AG04450 (cell line): ENCODE measurements around the gene GMDS. TPM values are rescaled to one million over a fixed set of nuclear protein-coding genes. Genes with fewer than 3 reads are reported as not detected.

Source experiments
- CTCF ChIA-PET: fragments of 300-600, 350-600 bp; formaldehyde crosslinking; extraction: SDS; loops from one replicate; lab custom pipeline; 2022; ENCODE audit warnings: antibody characterized with exemption, inconsistent platforms; lab: Charles Lee
- POLR2A ChIA-PET: fragments of 350-600 bp; formaldehyde crosslinking; extraction: SDS; loops from one replicate; lab custom pipeline; 2021; ENCODE audit warnings: antibody characterized with exemption, inconsistent platforms; lab: Yijun Ruan, JAX
- DNase-seq: peaks from one replicate; pipeline ENCODE4 v3.0.0-alpha.2; 2011; ENCODE audit warnings: low read depth, low spot score
- H3K27ac ChIP-seq: one replicate; pipeline ENCODE4 v1.5.1; 2012; ENCODE audit warnings: low read depth, low read length, control low read depth
- H3K27me3 ChIP-seq: one replicate; pipeline ENCODE4 v1.6.0; 2012; ENCODE audit warnings: low read length; ENCODE audit not compliant: control insufficient read depth, insufficient read depth
- H3K4me3 ChIP-seq: 2 replicates; pipeline ENCODE4 v1.5.1; 2011; ENCODE audit warnings: mild to moderate bottlenecking, low read depth, low read length, control low read depth
- H3K9me3 ChIP-seq: 2 replicates; pipeline ENCODE4 v1.5.1; 2012; ENCODE audit warnings: low read length; ENCODE audit not compliant: control insufficient read depth, insufficient read depth
- polyA plus RNA-seq: library from polyadenylated mRNA; depleted of rRNA; stranded (reverse); fragments of >200 nt; gene quantifications from 2 replicates; pipeline ENCODE4 v1.2.3, GENCODE V29; 2011
- TF ChIP-seq, protein P1 (sequence below): IDR thresholded peaks from 2 replicates; pipeline ENCODE4 v1.5.1; 2011; ENCODE audit warnings: low read depth, low read length, control low read depth, inconsistent platforms

The GMDS gene
- polyA plus RNA-seq, 1 experiment, result 26.4 TPM

DNA sequence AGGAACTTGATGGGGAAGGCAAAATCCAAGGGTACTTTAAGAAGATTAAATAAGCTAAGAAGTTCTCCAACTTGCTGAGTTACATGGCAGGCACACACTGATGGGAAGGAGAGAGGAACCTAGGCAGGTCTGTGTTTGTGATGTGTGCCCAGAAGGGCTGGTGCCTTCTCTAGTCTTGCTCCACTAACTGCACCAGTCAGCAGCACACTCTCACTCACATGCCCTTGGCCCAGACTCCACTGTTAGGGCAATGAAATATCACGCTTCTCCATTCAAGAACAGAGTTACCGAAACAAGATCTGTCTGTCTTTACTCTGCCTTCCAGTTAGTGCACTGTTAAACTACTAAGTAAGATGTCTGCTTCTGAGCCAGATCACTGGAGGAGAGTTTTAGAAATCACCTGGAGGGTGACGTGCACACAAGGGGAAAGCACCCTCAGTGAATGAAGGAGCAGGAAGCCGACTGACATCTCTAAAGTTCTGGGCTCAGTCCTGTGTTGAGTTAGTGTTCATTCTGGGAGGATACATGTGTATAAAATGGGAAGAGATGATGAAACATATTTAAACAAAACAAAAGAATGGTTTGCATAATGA, 384.6 kb downstream of the GMDS start:
- Histone ChIP-seq H3K27ac (no peak overlapping the region), H3K27me3 (no peaks in the 10 kb centered on the region)
- CTCF ChIA-PET, result no interaction called here

DNA sequence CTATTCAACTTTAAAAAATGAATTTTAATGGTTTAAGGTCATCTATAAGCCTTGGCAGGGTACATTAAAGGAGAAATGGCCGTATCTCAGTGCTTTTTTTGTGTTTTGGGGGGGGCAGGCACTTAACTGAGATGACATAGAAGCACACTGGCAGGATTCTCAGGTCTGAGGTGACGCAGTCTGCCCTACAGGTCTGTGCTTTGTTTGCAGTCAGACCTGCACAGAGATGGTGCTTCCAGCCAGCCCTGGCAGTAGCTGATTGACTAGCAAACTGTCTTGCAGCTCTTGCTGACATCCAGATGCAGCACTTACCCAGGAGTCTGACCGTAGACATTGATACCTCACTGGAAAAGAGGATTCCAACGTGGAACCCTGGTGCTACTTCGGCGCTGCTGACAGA, 386.5 kb downstream of the GMDS start:
- Histone ChIP-seq H3K27me3 (no peaks in the 10 kb centered on the region), H3K9me3 (no peaks in the 10 kb centered on the region), H3K4me3 (no peak overlapping the region), H3K27ac (no peak overlapping the region)
- no peak for DNase-seq
- ChIA-PET POLR2A (no interaction called here), CTCF (interaction anchor here (1.1 kb wide), 1 partner anchor 38 kb away, joined by 3 read pairs; no protein-coding TSS in a partner anchor)
- TF ChIP-seq, protein P1, sequence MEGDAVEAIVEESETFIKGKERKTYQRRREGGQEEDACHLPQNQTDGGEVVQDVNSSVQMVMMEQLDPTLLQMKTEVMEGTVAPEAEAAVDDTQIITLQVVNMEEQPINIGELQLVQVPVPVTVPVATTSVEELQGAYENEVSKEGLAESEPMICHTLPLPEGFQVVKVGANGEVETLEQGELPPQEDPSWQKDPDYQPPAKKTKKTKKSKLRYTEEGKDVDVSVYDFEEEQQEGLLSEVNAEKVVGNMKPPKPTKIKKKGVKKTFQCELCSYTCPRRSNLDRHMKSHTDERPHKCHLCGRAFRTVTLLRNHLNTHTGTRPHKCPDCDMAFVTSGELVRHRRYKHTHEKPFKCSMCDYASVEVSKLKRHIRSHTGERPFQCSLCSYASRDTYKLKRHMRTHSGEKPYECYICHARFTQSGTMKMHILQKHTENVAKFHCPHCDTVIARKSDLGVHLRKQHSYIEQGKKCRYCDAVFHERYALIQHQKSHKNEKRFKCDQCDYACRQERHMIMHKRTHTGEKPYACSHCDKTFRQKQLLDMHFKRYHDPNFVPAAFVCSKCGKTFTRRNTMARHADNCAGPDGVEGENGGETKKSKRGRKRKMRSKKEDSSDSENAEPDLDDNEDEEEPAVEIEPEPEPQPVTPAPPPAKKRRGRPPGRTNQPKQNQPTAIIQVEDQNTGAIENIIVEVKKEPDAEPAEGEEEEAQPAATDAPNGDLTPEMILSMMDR, result no peak

More for the DNA sequence above, 384.6 kb downstream of the GMDS start:
- POLR2A ChIA-PET, result no interaction called here
- TF ChIP-seq, protein P1, result no peak
- DNase-seq, result no peak
- Histone ChIP-seq H3K9me3 (no peaks in the 10 kb centered on the region), H3K4me3 (no peak overlapping the region)

DNA sequence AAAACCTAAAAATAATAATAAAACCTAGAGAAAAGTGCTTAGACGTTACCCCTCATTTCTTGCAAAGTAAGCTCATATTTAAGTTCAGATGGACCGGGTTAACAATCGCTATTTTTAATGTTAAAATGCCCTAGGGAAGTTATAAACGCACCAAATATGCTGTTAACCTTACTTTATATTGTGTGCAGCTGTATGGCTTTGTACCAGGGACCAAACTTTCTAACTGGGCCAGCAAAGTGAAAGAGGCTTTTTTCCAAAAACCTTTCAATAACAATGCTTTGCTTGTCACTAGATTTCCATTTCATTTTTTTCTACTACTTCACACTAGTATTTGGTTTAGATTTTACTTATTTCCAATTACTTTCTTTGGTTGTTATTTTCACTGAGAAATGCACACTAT, 387.2 kb downstream of the GMDS start:
- Histone ChIP-seq H3K9me3 (no peaks in the 10 kb centered on the region), H3K27me3 (no peaks in the 10 kb centered on the region), H3K4me3 (no peak overlapping the region), H3K27ac (no peak overlapping the region)
- TF ChIP-seq, protein P1, result no peak
- POLR2A ChIA-PET, result no interaction called here
- CTCF ChIA-PET, result interaction anchor here (1.1 kb wide), 1 partner anchor 37 kb away, joined by 3 read pairs; no protein-coding TSS in a partner anchor
- DNase-seq, result no peak

DNA sequence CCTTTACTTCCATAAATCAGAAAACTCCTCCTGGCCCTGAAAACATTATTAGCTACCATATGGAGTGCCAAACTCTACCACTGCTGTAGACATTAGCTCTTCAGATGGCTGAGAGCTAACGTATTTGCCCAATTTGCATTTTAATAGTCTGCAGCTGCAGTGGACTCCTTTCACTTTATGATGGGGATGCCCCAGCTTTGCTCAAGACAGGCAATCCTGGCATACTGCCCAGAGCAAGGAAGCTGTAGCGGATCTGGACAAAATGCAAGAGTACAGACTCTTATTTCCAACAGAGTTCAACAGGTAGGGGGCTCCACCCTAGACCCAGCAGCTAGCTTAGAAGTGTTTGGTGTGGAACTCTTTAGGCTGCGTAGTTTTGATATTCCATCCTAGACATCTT, 389.0 kb downstream of the GMDS start:
- TF ChIP-seq, protein P1, result no peak
- POLR2A ChIA-PET, result no interaction called here
- Histone ChIP-seq H3K27me3 (no peaks in the 10 kb centered on the region), H3K4me3 (no peak overlapping the region), H3K27ac (no peak overlapping the region), H3K9me3 (no peaks in the 10 kb centered on the region)
- no peak for DNase-seq
- CTCF ChIA-PET, result interaction anchor here (0.6 to 1.0 kb wide), 3 partner anchors 248 to 592 kb away, joined by 3 to 4 read pairs (median 3); no protein-coding TSS in a partner anchor

DNA sequence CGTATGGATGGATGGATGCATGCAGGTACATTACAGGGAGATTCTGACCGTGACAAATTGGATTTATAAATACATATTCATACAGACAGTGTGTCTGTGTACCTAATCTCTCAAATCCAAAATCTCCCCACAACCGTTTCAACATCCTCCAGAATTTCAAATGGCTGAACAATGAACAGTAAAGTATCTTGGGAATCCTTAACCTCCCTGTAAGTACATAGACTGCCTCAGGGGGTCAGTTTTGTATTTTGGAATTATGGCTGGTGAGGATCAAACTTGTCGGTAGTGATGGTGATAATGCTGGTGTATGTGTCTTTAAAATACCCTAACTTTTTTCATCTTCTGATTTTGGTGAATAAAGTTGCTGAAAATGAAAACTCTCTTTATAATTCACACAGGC, 389.5 kb downstream of the GMDS start:
- POLR2A ChIA-PET, result interaction anchor here (0.5 kb wide), 1 partner anchor 346 kb away, joined by 10 read pairs; no protein-coding TSS in a partner anchor
- H3K27ac ChIP-seq, result no peak overlapping the region

More for the DNA sequence above, 389.5 kb downstream of the GMDS start:
- no peak overlapping the region for H3K4me3 ChIP-seq
- H3K27me3 ChIP-seq, result no peaks in the 10 kb centered on the region
- no peak for DNase-seq
- H3K9me3 ChIP-seq, result no peaks in the 10 kb centered on the region
- CTCF ChIA-PET, result interaction anchor here (0.6 to 1.0 kb wide), 3 partner anchors 248 to 592 kb away, joined by 3 to 4 read pairs (median 3); no protein-coding TSS in a partner anchor
- TF ChIP-seq, protein P1, result no peak
